HepG2 (cell line): ENCODE results near the gene CDH13. TPM values are rescaled to one million over a fixed set of nuclear protein-coding genes. Genes with fewer than 3 reads are reported as not detected.

Experiments used
- AHR ChIP-seq: IDR thresholded peaks from 2 replicates; pipeline ENCODE4 v1.6.1; 2018; ENCODE audit warnings: missing genetic modification reagents, missing compliant biosample characterization
- DNMT3B ChIP-seq: conservative IDR thresholded peaks from 2 replicates; pipeline ENCODE4 v1.6.1; 2016; ENCODE audit warnings: missing biosample characterization, control low read depth
- FOSL2 ChIP-seq: sonication (generic); formaldehyde crosslinking; IDR thresholded peaks from 2 replicates; pipeline ENCODE4 v1.4.0; 2020; ENCODE audit warnings: missing genetic modification reagents
- HES4 ChIP-seq: sonication (generic); formaldehyde crosslinking; IDR thresholded peaks from 2 replicates; pipeline ENCODE4 v1.9.0; 2021; ENCODE audit warnings: mild to moderate bottlenecking, missing genetic modification reagents, borderline replicate concordance
- LBX2 ChIP-seq: sonication (generic); formaldehyde crosslinking; IDR thresholded peaks from 2 replicates; pipeline ENCODE4 v1.5.0; 2020; ENCODE audit warnings: missing genetic modification reagents, mild to moderate bottlenecking, borderline replicate concordance
- MAFK ChIP-seq, 2 experiments: IDR thresholded peaks in 1 of 2; conservative IDR thresholded peaks in 1 of 2; 2 replicates each; pipeline ENCODE4 v1.6.1; 2011; ENCODE audit warnings: improper control_type of control experiment in 2 of 2, low read length in 2 of 2
- MIER3 ChIP-seq: IDR thresholded peaks from 2 replicates; pipeline ENCODE4 v1.6.1; 2016; ENCODE audit warnings: missing compliant biosample characterization, borderline replicate concordance
- MXI1 ChIP-seq: IDR thresholded peaks from 3 replicates; pipeline ENCODE4 v1.6.1; 2012; ENCODE audit warnings: low read depth, low read length, inconsistent platforms, borderline replicate concordance
- NFYB ChIP-seq: sonication (generic); formaldehyde crosslinking; IDR thresholded peaks from 2 replicates; pipeline ENCODE4 v1.4.0; 2020; ENCODE audit warnings: missing genetic modification reagents
- PITX1 ChIP-seq: sonication (generic); formaldehyde crosslinking; IDR thresholded peaks from 2 replicates; pipeline ENCODE4 v1.5.1; 2020; ENCODE audit warnings: mild to moderate bottlenecking, missing genetic modification reagents
- XBP1 ChIP-seq: sonication (generic); formaldehyde crosslinking; IDR thresholded peaks from 2 replicates; pipeline ENCODE4 v1.5.0; 2020; ENCODE audit warnings: missing genetic modification reagents
- ZBTB4 ChIP-seq: sonication (generic); formaldehyde crosslinking; IDR thresholded peaks from 2 replicates; pipeline ENCODE4 v1.4.0; 2020; ENCODE audit warnings: missing genetic modification reagents, mild to moderate bottlenecking, borderline replicate concordance
- ZBTB46 ChIP-seq: sonication (generic); formaldehyde crosslinking; IDR thresholded peaks from 2 replicates; pipeline ENCODE4 v1.4.0; 2020; ENCODE audit warnings: mild to moderate bottlenecking, missing genetic modification reagents, borderline replicate concordance
- ZKSCAN8 ChIP-seq: IDR thresholded peaks from 2 replicates; pipeline ENCODE4 v1.6.1; 2016; ENCODE audit warnings: borderline replicate concordance, missing genetic modification reagents, missing compliant biosample characterization
- ZNF251 ChIP-seq: sonication (generic); formaldehyde crosslinking; IDR thresholded peaks from 2 replicates; pipeline ENCODE4 v1.9.0; 2021; ENCODE audit warnings: mild to moderate bottlenecking, missing genetic modification reagents
- ZNF557 ChIP-seq: sonication (generic); formaldehyde crosslinking; IDR thresholded peaks from 2 replicates; pipeline ENCODE4 v1.4.0; 2020; ENCODE audit warnings: missing genetic modification reagents
- polyA plus RNA-seq, 8 experiments: library from polyadenylated mRNA; depleted of rRNA in 3 of 8; stranded (reverse) in 7 of 8; unstranded in 1 of 8; fragments of >200 nt; fragmentation: Illumina TruSeq in 4 of 8; extraction: Trizol in 4 of 8; gene quantifications; 2 replicates each; pipeline versions ENCODE4 v1.2.1 to v1.2.3, GENCODE V29; 2011 to 2016; ENCODE audit warnings: low read depth in 4 of 8, missing spikeins in 1 of 8, mixed read lengths in 1 of 8; ENCODE audit not compliant: insufficient read depth in 1 of 8
- total RNA-seq, 5 experiments: library from RNA; depleted of rRNA; stranded (reverse); fragments of >200 nt; fragmentation: Illumina TruSeq; extraction: Trizol; gene quantifications; 2 replicates each; pipeline ENCODE4 v1.2.3, GENCODE V29; 2016; ENCODE audit warnings: low read depth in 1 of 5
- TF ChIP-seq, protein P1 (sequence below): sonication (generic); formaldehyde crosslinking; IDR thresholded peaks from 2 replicates; pipeline ENCODE4 v1.5.0; 2020; ENCODE audit warnings: mild to moderate bottlenecking, missing genetic modification reagents, moderate library complexity
- TF ChIP-seq, protein P2 (sequence below): sonication (generic); formaldehyde crosslinking; IDR thresholded peaks from 2 replicates; pipeline ENCODE4 v1.5.0; 2020; ENCODE audit warnings: mild to moderate bottlenecking, missing genetic modification reagents, borderline replicate concordance

CDH13 gene
- total and polyA plus RNA-seq, 2 of the 13 experiments (the other 11 are each of a cell fraction or from before 2014, with no cell fraction given) = not detected

DNA sequence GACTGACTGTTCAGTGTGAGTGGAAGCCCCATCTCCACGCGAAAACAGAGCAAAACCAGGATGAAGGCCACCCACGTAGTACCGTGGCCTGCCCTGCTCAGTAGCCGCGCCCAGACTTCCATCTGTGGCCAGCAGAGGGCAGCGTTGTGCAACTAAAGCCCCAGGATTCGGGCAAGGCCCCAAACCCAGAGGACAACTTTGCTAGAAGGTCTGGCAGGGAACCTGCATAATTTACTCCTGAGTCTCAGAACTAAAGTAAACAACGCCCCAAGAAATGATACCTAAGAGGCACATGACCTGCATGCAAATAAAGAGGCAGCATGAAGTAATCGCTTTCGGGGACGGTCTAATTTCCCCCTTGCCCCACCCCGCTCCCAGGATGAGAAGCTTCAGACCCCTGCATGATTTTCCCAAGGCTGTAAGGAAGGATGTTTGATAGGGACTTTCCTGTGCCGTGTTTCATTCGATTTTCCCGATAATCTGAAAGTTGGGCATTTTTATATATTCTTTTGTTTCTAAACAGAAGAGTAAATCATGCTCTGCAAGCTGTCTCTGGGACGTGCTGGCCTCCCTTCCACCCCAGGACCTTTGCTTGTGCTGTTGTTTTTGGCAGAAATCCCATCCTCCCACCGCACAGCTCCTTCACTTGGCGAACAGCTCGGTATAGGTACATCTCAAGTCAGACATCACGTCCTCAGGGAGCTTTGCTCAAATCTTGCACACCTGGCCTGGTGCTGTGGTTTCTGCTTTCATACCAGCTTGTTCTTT lies 1199.6 kb downstream of the CDH13 start (continued):
- TF ChIP-seq FOSL2 (CRISPR knock-in tag) (peak; percentile 37; the same call in 1 of the 2 replicates), LBX2 (no peak), NFYB (CRISPR knock-in tag) (no peak), ZBTB4 (no peak), DNMT3B (no peak), MIER3 (CRISPR knock-in tag) (no peak), ZKSCAN8 (no peak), ZNF557 (CRISPR knock-in tag) (no peak), AHR (CRISPR knock-in tag) (no peak), MAFK (conservative IDR thresholded peaks at IDR 0.05 in 1 of 2, IDR thresholded peaks at IDR 0.05 in 1 of 2; ENCODE audit: low read length in 2 of 2) (no peak), ZBTB46 (no peak), ZNF251 (CRISPR knock-in tag) (no peak), HES4 (CRISPR knock-in tag) (no peak), XBP1 (no peak), PITX1 (CRISPR knock-in tag) (no peak), MXI1 (no peak)
- TF ChIP-seq, protein P1, sequence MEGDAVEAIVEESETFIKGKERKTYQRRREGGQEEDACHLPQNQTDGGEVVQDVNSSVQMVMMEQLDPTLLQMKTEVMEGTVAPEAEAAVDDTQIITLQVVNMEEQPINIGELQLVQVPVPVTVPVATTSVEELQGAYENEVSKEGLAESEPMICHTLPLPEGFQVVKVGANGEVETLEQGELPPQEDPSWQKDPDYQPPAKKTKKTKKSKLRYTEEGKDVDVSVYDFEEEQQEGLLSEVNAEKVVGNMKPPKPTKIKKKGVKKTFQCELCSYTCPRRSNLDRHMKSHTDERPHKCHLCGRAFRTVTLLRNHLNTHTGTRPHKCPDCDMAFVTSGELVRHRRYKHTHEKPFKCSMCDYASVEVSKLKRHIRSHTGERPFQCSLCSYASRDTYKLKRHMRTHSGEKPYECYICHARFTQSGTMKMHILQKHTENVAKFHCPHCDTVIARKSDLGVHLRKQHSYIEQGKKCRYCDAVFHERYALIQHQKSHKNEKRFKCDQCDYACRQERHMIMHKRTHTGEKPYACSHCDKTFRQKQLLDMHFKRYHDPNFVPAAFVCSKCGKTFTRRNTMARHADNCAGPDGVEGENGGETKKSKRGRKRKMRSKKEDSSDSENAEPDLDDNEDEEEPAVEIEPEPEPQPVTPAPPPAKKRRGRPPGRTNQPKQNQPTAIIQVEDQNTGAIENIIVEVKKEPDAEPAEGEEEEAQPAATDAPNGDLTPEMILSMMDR (CRISPR knock-in tag) = peak; percentile 97
- TF ChIP-seq, protein P2, sequence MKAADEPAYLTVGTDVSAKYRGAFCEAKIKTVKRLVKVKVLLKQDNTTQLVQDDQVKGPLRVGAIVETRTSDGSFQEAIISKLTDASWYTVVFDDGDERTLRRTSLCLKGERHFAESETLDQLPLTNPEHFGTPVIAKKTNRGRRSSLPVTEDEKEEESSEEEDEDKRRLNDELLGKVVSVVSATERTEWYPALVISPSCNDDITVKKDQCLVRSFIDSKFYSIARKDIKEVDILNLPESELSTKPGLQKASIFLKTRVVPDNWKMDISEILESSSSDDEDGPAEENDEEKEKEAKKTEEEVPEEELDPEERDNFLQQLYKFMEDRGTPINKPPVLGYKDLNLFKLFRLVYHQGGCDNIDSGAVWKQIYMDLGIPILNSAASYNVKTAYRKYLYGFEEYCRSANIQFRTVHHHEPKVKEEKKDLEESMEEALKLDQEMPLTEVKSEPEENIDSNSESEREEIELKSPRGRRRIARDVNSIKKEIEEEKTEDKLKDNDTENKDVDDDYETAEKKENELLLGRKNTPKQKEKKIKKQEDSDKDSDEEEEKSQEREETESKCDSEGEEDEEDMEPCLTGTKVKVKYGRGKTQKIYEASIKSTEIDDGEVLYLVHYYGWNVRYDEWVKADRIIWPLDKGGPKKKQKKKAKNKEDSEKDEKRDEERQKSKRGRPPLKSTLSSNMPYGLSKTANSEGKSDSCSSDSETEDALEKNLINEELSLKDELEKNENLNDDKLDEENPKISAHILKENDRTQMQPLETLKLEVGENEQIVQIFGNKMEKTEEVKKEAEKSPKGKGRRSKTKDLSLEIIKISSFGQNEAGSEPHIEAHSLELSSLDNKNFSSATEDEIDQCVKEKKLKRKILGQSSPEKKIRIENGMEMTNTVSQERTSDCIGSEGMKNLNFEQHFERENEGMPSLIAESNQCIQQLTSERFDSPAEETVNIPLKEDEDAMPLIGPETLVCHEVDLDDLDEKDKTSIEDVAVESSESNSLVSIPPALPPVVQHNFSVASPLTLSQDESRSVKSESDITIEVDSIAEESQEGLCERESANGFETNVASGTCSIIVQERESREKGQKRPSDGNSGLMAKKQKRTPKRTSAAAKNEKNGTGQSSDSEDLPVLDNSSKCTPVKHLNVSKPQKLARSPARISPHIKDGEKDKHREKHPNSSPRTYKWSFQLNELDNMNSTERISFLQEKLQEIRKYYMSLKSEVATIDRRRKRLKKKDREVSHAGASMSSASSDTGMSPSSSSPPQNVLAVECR (CRISPR knock-in tag) = peak; percentile 19; the same call in 1 of the 2 replicates
